CD4-positive, alpha-beta T cell (primary cell): Measurements from ENCODE around the gene CBX2. TPM values are rescaled to one million over a fixed set of nuclear protein-coding genes. Genes with fewer than 3 reads are reported as not detected.
A peak's percentile ranks its signal among the peaks of the same experiment; 100 is the strongest.

Experiments used
- ATAC-seq: fragments of 200-7000 bp; cut with Tn5 transposase; one replicate; pipeline ENCODE4 v1.10.0; 2022; ENCODE audit warnings: mild to moderate bottlenecking; ENCODE audit not compliant: poor library complexity
- CTCF ChIA-PET: fragments of 350-600 bp; sonication (Branson Sonifier 250); formaldehyde crosslinking; loops from one replicate; lab custom pipeline; 2021; ENCODE audit warnings: antibody characterized with exemption, inconsistent platforms; lab: Charles Lee
- POLR2A ChIA-PET: fragments of 350-600 bp; sonication (Branson Sonifier 250); formaldehyde crosslinking; loops from one replicate; lab custom pipeline; 2021; ENCODE audit warnings: antibody characterized with exemption, inconsistent platforms; lab: Charles Lee
- DNase-seq, 14 experiments: peaks; one replicate each; pipeline ENCODE4 v3.0.0-alpha.2; 2013 to 2020; ENCODE audit warnings: mixed read lengths in 2 of 14
- H3K27ac ChIP-seq, 2 donors: one replicate each; pipeline versions ENCODE4 v1.5.1 to v1.7.0; 2013; ENCODE audit warnings: low read length in 2 of 2, low read depth in 1 of 2, mild to moderate bottlenecking in 1 of 2
- H3K27me3 ChIP-seq, 2 experiments: 1 replicate in 1 of 2; 2 replicates in 1 of 2; pipeline versions ENCODE4 v1.6.1 to v1.7.0; 2013; ENCODE audit warnings: low read length in 2 of 2, control low read depth in 1 of 2, mild to moderate bottlenecking in 1 of 2, moderate library complexity in 1 of 2; ENCODE audit not compliant: insufficient read depth in 2 of 2, control insufficient read depth in 1 of 2
- H3K36me3 ChIP-seq: one replicate; pipeline ENCODE4 v1.6.1; 2013; ENCODE audit warnings: low read length, control low read depth; ENCODE audit not compliant: insufficient read depth
- H3K4me1 ChIP-seq: one replicate; pipeline ENCODE4 v1.6.1; 2013; ENCODE audit warnings: low read length, control low read depth; ENCODE audit not compliant: insufficient read depth
- H3K4me3 ChIP-seq: one replicate; pipeline ENCODE4 v1.5.1; 2013; ENCODE audit warnings: mild to moderate bottlenecking, low read length, moderate library complexity
- H3K9me3 ChIP-seq, 2 experiments: 1 replicate in 1 of 2; 2 replicates in 1 of 2; pipeline versions ENCODE4 v1.6.1 to v1.7.0; 2013; ENCODE audit warnings: low read length in 2 of 2, mild to moderate bottlenecking in 2 of 2, control low read depth in 1 of 2, moderate library complexity in 1 of 2; ENCODE audit not compliant: control insufficient read depth in 1 of 2, insufficient read depth in 1 of 2
- H3K27ac Mint-ChIP-seq: one replicate; pipeline ENCODE4 v1.8.0; 2020; ENCODE audit warnings: mixed read lengths
- H3K27me3 Mint-ChIP-seq: one replicate; pipeline ENCODE4 v1.8.0; 2021; ENCODE audit warnings: mixed read lengths
- H3K36me3 Mint-ChIP-seq: one replicate; pipeline ENCODE4 v1.8.0; 2021; ENCODE audit warnings: low read depth, mixed read lengths
- H3K4me1 Mint-ChIP-seq: one replicate; pipeline ENCODE4 v1.8.0; 2021; ENCODE audit warnings: low read depth, mixed read lengths
- H3K4me3 Mint-ChIP-seq: one replicate; pipeline ENCODE4 v1.8.0; 2020; ENCODE audit warnings: mild to moderate bottlenecking, mixed read lengths
- H3K9me3 Mint-ChIP-seq: one replicate; pipeline ENCODE4 v1.8.0; 2020; ENCODE audit warnings: mixed read lengths
- intact Hi-C, 2 experiments: fragments of 100-400 bp; cut with DNase I in 1 of 2; cut with micrococcal nuclease in 1 of 2; formaldehyde crosslinking; loops; one replicate each; pipeline versions ENCODE4 v1.15.1 to v1.9.0; 2023 to 2025; cut with DNase I, micrococcal nuclease
- total RNA-seq, 174 experiments: library from RNA in 2 of 174; stranded (reverse) in 2 of 174; gene quantifications; one replicate each; pipeline ENCODE4 v1.2.3 and lab custom pipeline; 2021 to 2026
- TF ChIP-seq, protein P1 (sequence below): fragments of 200-600 bp; IDR thresholded peaks from one replicate; pipeline ENCODE4 v1.8.0; 2022; ENCODE audit warnings: antibody characterized with exemption, mild to moderate bottlenecking

Gene CBX2
- total RNA-seq, 2 experiments from 2014 or later: 0.31 TPM; not detected in 1

DNA sequence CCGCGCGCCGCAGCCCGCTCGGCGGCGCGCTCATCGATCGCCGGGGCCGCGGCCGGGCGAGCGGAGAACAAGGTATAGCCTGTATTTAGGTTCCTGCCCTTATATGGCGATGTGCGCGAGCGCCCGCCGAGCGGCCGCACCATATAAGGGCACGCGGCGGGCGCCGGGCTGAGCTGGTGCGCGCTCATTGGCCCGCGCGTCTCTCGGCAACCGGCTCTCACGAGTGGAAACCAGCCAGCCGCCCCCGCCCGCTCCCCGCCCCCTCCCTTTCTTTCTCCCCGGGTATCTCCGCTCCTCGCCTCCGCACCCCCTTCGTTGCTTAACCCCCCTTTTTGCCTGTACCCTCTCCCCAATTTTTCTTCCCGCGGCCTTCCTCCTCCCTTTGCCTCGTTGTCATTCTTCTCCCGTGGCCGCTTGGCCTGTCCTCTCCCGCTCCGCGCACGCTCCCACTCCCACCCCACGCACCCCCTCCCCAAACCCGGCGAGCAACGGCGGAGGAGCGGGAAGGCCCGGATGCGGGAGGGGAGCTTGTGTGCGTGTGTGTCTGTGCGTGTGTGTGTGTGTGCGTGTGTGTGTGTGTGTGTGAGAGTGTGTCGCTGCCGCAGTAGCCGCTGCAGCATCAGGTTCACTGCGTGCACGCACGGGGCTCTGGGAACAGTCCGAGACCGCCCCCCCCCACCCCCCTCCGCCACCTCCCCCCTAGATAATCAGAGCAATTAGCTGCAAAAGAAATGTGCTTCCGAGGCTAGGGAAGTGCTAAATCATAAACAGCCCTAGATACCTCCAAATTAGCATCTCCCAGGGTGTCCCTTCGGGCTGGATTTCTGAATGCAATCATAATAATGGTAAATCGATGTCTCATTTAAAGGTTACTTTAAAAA, 32.4 kb downstream of the CBX2 start:
- Histone ChIP-seq H3K4me3 (no peak overlapping the region), H3K9me3 (peaks cover 0 to 54% of the 10 kb centered on the region in 2 experiments), H3K27ac (no peak overlapping the region), H3K4me1 (peaks cover 65% of the 10 kb centered on the region), H3K36me3 (no peaks in the 10 kb centered on the region), H3K27me3 (peaks cover 81 to 83% of the 10 kb centered on the region in 2 experiments)
- Mint-ChIP-seq H3K27ac (no peak overlapping the region), H3K4me3 (peak overlapping the region; percentile 62), H3K36me3 (no peaks in the 10 kb centered on the region), H3K27me3 (peaks cover 77% of the 10 kb centered on the region), H3K9me3 (no peaks in the 10 kb centered on the region), H3K4me1 (peaks cover 36% of the 10 kb centered on the region)
- peak; percentile 48 to 93 (median 74) for DNase-seq
- POLR2A ChIA-PET: interaction anchor here (1.3 to 7.0 kb wide), 6 partner anchors 9 to 187 kb away, joined by 3 to 82 read pairs (median 24); partner anchors contain the start of genes CBX4 and CBX8
- intact Hi-C loops: loop anchor here (1.0 to 5.0 kb wide), 4 partner anchors 14 to 63 kb away; partner anchors contain the start of genes CBX2 (in 1 of the 2), CBX4 (in 1 of the 2) and CBX8 (in 1 of the 2)
- peak; percentile 92 for ATAC-seq
- TF ChIP-seq, protein P1, sequence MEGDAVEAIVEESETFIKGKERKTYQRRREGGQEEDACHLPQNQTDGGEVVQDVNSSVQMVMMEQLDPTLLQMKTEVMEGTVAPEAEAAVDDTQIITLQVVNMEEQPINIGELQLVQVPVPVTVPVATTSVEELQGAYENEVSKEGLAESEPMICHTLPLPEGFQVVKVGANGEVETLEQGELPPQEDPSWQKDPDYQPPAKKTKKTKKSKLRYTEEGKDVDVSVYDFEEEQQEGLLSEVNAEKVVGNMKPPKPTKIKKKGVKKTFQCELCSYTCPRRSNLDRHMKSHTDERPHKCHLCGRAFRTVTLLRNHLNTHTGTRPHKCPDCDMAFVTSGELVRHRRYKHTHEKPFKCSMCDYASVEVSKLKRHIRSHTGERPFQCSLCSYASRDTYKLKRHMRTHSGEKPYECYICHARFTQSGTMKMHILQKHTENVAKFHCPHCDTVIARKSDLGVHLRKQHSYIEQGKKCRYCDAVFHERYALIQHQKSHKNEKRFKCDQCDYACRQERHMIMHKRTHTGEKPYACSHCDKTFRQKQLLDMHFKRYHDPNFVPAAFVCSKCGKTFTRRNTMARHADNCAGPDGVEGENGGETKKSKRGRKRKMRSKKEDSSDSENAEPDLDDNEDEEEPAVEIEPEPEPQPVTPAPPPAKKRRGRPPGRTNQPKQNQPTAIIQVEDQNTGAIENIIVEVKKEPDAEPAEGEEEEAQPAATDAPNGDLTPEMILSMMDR: no peak
- CTCF ChIA-PET: interaction anchor here (0.8 to 3.4 kb wide), 7 partner anchors 21 to 69 kb away, joined by 3 to 15 read pairs (median 5); partner anchors contain the start of gene CBX4

DNA sequence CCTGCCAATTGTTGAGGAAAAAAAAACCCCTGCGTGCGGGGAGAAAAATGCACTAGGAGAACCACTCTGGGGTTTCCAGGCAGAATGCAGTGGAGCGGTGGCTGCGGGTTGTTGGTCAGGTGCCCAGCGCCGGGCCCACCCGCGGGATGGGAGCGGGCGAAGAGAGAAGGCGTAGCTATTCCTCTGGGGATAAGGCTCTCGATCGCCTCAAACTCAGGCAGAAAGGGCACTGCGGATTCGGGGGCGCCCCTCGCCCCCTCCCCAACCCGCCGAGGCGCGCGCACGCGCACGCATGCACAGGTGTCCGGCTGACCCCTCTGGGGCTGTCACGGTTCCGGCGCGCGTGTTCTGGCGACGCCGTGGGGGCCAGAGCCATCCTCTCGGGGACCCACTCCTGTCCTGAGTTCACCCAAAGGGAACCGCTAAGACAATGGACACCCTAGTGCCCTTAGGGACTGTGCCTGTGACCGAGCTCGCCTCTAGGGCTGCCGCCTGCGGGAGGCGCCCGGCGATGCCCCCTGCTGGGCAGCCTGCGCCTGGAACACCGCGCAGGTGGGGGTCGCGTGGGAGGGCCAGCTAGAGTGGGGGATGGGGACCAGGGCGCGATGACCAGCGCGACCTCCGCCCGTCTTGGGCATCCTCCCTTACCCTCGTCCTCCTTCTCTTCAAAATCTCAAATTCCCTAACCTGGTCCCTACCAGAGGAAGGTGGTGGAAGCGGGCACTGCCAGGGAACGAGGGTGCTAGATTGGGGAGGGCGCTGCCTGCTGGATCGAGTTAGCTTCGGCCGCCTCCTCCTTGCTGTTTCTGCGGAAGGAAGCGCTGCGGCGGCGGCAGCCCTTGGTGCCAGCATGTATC, 33.3 kb downstream of the CBX2 start:
- POLR2A ChIA-PET: interaction anchor here (0.5 to 7.0 kb wide), 8 partner anchors 7 to 186 kb away, joined by 3 to 82 read pairs (median 14); partner anchors contain the start of genes CBX4 and CBX8
- no peaks in the 10 kb centered on the region for H3K36me3 Mint-ChIP-seq
- Histone ChIP-seq H3K9me3 (peaks cover 0 to 54% of the 10 kb centered on the region in 2 experiments), H3K36me3 (no peaks in the 10 kb centered on the region), H3K27me3 (peaks cover 80 to 83% of the 10 kb centered on the region in 2 experiments), H3K27ac (no peak overlapping the region), H3K4me1 (peaks cover 67% of the 10 kb centered on the region), H3K4me3 (no peak overlapping the region)
- peak overlapping the region; percentile 77 for H3K4me3 Mint-ChIP-seq
- H3K9me3 Mint-ChIP-seq: no peaks in the 10 kb centered on the region
- H3K27me3 Mint-ChIP-seq: peaks cover 73% of the 10 kb centered on the region
- intact Hi-C loops: loop anchor here (2.0 to 5.0 kb wide), 3 partner anchors 14 to 64 kb away; partner anchors contain the start of genes CBX4 (in 1 of the 2) and CBX8 (in 1 of the 2)
- peak overlapping the region; percentile 47 for H3K27ac Mint-ChIP-seq
- CTCF ChIA-PET: interaction anchor here (0.8 to 3.4 kb wide), 8 partner anchors 15 to 70 kb away, joined by 3 to 15 read pairs (median 4); partner anchors contain the start of genes CBX4 and CBX8
- no peak for ATAC-seq
- peaks cover 32% of the 10 kb centered on the region for H3K4me1 Mint-ChIP-seq
- peak in 4 of 14 experiments; percentile 43 to 68 (median 54) for DNase-seq
- TF ChIP-seq, protein P1: peak; percentile 29
